Activated CD8-positive, alpha-beta memory T cell treated with anti-CD3 and anti-CD28 coated beads for 1 hour (primary cell): ENCODE results near the gene IQCK.
A peak's percentile ranks its signal among the peaks of the same experiment; 100 is the strongest.
"Not testable (repeated sequence)": the region's sequence is repeated elsewhere in the genome, so short reads cannot be mapped to it uniquely, and the experiment has no call there.

ENCODE experiments used
- DNase-seq, 2 donors: peaks; one replicate each; pipeline ENCODE4 v3.0.0-alpha.2; 2020; ENCODE audit warnings: low read depth in 1 of 2; ENCODE audit errors: extremely low read depth in 1 of 2

IQCK gene

GRCh38 chr16:19717741-19718623 is at the start of gene IQCK, which contains the start of gene KNOP1:
TSS of gene IQCK (plus strand) at chr16:19718271. CDS start at chr16:19718307, 36 bp downstream.
TSS of gene KNOP1 (minus strand) at chr16:19718227. CDS start at chr16:19715035, 3,192 bp downstream.
- peak; percentile 62 to 80 for DNase-seq

GRCh38 chr16:19672378-19672777 is 45.7 kb upstream of the IQCK start:
- no peak for DNase-seq

- no peak for DNase-seq
Measured at GRCh38 chr16:19674485-19674884, 43.6 kb upstream of the IQCK start.

DNA sequence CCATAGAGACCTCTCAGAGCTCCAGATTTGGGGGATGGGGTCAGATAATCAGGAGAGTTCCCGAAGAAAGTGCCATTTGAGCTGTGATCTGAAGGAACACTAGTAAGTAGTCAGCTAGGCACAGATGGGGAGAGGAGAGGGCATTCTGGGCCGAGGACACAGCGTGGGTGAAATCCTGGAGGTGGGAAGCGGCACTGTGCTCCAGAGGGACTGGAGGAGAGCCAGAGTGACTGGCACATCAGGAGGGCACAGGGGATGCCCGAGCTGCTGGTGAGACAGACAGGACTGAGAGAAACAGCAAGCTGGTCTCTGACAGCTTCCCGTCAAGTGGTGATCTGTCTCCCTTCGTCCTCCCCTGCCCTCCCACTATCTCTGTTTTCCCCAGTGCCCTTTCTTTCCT is 40.7 kb upstream of the IQCK start:
- no peak for DNase-seq

DNA sequence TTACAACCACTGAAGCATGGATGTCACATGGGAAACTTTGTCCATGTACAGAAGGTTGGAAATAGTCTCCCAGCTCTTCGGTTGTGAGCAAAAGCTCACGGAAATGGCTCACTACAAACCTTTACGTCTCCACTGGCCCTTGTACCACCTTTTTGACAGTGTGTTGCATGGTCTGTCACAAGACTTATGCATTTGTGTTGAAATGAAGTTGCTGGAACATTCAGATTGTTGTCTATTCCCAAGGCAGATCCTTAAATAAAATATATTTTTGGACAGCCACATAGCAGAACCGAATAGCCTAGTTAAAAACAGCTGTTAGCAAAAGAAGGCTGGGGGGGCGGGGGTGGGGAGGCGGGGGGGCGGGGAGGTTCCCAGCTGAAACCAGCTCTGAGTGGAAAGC is 39.3 kb upstream of the IQCK start:
- DNase-seq: no peak

DNA sequence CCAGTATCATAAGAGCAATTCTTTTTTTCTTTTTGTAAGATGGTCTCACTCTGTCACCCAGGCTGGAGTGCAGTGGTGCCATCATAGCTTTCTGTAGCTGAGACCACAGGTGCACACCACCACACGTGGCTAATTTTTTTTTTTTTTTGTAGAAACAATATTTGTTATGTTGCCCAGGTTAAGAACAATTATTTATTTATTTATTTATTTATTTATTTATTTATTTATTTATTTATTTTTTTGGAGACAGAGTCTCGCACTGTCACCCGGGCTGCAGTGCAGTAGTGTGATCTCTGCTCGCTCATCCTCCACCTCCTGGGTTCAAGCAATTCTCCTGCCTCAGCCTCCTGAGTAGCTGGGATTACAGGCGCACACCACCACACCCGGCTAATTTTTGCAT is 38.8 kb upstream of the IQCK start:
- DNase-seq: not testable (repeated sequence)

- no peak for DNase-seq
Measured at GRCh38 chr16:19680881-19681340, 37.2 kb upstream of the IQCK start.

- DNase-seq: no peak
Measured at GRCh38 chr16:19681637-19682036, 36.4 kb upstream of the IQCK start.

- no peak for DNase-seq
Measured at GRCh38 chr16:19683453-19684236, 34.4 kb upstream of the IQCK start.

GRCh38 chr16:19685176-19685575 is 32.9 kb upstream of the IQCK start:
- no peak for DNase-seq

- DNase-seq: no peak
Measured at GRCh38 chr16:19687279-19687678, 30.8 kb upstream of the IQCK start.

DNA sequence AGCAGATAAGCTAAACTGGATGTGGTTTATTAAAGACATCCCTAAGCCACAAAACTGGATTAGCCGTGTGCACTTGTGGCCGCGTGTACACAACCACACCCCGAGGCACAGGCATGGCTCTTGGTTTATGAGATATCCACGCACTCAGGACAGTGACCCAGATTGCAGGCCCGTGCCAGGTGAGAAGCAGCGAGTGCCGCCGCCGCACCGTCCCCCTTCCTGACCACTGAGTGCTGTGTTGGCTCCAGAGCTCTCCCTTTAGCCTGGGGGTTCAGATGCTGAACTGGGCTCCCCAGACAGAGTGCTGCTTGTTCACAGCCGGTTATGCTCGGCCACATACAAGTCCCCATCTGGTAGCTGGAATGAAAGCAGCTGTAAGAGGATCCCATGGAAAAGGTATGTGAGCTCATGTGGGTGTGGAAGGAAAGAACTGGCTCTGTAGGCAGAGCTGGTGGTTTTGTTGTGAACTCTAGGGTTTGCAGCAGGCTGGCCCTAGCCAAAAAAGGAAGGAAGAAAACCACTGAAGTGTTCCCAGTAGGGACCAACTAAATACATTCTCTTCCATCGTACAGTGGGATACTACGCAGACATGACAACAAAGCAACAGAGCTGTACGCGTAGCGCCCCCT is 29.6 kb upstream of the IQCK start:
- DNase-seq: no peak

- no peak for DNase-seq
Measured at GRCh38 chr16:19689342-19689741, 28.7 kb upstream of the IQCK start.

DNA sequence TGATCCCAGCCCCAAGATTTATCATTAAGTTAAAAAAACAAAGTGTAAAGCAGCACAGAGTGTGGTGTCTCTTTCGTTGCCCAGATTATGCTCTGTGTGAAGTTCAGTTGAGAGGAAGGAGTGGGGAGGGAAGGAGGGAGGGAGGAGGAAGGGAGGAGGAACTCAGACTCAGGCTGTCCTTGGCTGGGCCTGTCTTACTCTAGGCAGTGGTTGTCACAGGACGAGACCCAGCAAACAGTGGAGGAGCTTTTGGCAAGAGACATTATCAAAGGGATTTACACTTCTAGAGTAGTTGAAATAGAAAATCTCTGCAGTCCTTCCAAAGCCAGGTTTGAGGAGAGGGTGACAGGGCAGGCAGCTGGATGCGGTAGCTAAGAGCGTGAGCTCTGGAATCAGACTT is 27.9 kb upstream of the IQCK start:
- DNase-seq: no peak

GRCh38 chr16:19691161-19691711 is 26.8 kb upstream of the IQCK start:
- DNase-seq: no peak

GRCh38 chr16:19694989-19695388 is 23.1 kb upstream of the IQCK start:
- no peak for DNase-seq

DNA sequence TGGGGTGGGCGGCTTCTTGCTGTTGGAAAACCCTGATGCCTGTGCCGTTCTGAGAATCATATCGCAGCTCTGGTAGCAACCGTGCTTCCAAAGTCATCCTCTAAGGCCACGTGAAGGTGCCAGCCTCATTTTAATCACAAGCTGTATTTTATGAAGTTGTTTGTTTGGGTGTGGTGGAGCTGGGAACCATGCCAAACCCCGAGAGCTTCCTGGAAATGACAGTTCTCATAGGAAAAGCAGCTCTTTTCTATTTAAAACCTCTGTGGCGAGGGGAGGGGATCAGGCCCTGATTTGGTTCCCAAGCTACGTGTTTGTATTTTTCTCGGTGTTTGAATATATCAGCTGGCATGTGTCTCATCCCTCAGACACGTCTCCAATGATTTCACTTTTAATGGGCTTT is 21.7 kb upstream of the IQCK start:
- DNase-seq: peak; percentile 9 to 11

GRCh38 chr16:19696961-19697360 is 21.1 kb upstream of the IQCK start:
- DNase-seq: no peak

GRCh38 chr16:19697756-19698318 is 20.2 kb upstream of the IQCK start:
- no peak for DNase-seq
